ENCODE data around the gene BUD31. TPM values are rescaled to one million over a fixed set of nuclear protein-coding genes. Genes with fewer than 3 reads are reported as not detected.
A peak's percentile ranks its signal among the peaks of the same experiment; 100 is the strongest.

Gene BUD31
- total RNA-seq, 1 donor from 2014 or later: 108 TPM

GRCh38 chr7:99399597-99399996 is 9.2 kb upstream of the BUD31 start:
- Mint-ChIP-seq H3K4me3 (no peak overlapping the region), H3K9me3 (no peaks in the 10 kb centered on the region), H3K36me3 (ENCODE audit: low read depth) (peaks cover 20% of the 10 kb centered on the region), H3K27me3 (ENCODE audit: low read depth) (no peaks in the 10 kb centered on the region), H3K4me1 (peaks cover 4% of the 10 kb centered on the region), H3K27ac (ENCODE audit: unreplicated experiment) (no peak overlapping the region)
- no peak for DNase-seq (ENCODE audit: low read depth, low spot score)
- TF ChIP-seq CTCF (conservative IDR thresholded peaks at IDR 0.05): no peak

DNA sequence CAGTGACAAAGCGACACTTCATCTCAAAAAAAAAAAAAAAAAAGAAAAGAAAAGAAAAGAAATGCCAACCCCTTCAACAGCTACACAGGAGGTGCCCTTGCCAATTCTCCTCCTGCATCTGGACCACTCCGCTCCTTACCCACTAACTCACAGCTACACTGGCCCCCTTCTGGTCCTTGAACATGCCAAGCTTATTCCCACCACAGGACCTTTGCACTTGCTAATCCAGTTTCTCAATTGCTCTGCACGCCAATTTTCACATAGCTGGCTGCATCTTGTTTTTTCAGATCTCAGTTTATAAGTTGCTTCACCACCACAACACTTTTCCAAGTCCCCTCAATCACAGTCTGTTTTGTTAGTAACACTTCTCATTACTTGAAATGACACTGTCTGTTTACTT is 5.9 kb upstream of the BUD31 start:
- H3K9me3 Mint-ChIP-seq: no peaks in the 10 kb centered on the region
- no peak for DNase-seq (ENCODE audit: low read depth, low spot score)
- no peaks in the 10 kb centered on the region for H3K27me3 Mint-ChIP-seq (ENCODE audit: low read depth)
- H3K4me3 Mint-ChIP-seq: peak overlapping the region; percentile 5
- H3K36me3 Mint-ChIP-seq (ENCODE audit: low read depth): peaks cover 20% of the 10 kb centered on the region
- H3K27ac Mint-ChIP-seq (ENCODE audit: unreplicated experiment): no peak overlapping the region
- no peak for TF ChIP-seq CTCF (conservative IDR thresholded peaks at IDR 0.05)
- peaks cover 16% of the 10 kb centered on the region for H3K4me1 Mint-ChIP-seq

DNA sequence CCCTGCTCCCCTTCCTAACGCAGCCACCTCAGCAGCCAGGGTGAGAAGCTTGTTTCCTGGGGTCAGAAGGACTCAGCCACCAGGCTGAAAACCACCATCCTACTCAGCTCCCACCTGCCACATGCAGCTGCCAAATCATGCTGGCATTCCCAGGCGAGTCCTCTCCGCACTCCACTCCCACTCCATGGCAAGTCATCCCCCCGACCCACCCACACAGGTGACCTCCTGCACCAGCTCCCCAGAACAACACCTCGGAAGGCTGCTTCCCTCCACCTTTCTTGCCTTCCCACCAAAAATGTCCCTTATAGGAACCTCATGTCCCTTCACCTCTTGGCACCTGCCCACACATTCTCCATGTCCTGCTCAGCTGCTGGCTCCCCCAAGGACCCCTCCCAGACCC is 5.0 kb upstream of the BUD31 start:
- Mint-ChIP-seq H3K4me1 (peaks cover 17% of the 10 kb centered on the region), H3K4me3 (peak overlapping the region; percentile 73), H3K36me3 (ENCODE audit: low read depth) (peaks cover 18% of the 10 kb centered on the region), H3K27me3 (ENCODE audit: low read depth) (no peaks in the 10 kb centered on the region), H3K27ac (ENCODE audit: unreplicated experiment) (no peak overlapping the region), H3K9me3 (no peaks in the 10 kb centered on the region)
- no peak for DNase-seq (ENCODE audit: low read depth, low spot score)
- TF ChIP-seq CTCF (conservative IDR thresholded peaks at IDR 0.05): no peak

DNA sequence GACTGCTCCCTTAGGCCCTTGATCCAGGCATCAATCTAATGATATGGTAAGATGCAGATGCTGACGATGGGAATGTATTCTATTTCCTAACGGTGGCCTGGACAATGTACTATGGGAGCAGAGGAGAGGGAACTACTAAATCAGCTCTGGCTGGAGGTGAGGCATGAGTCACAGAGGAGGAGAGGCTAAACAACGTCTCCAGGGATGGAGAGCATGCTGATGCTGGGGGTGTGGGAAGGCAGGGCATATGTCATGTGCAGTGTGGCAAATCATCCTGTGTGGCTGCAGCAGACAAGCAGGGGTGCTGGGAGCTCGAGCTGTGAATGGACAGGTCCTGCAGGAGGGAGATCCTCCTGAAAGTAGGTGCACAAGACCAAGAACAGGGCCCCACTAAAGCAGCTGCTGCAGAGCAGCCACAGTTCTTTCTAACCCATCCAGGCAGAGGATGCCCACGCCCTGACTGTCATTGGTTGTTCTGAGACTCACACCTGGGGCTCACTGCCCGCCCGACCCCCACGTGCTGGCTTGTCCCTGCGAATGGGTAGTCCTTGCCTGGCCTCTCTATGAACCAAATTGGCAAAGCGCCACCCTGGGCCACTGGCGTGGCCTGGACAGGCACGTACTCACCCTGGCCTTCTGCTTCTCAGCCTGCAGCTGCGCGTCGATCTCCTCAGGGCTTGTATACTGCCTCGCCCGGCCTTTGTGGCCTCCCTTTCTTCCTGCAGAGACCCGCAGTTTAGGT is 4.4 kb upstream of the BUD31 start:
- H3K4me1 Mint-ChIP-seq: peaks cover 24% of the 10 kb centered on the region
- peak overlapping the region; percentile 91 for H3K27ac Mint-ChIP-seq (ENCODE audit: unreplicated experiment)
- H3K36me3 Mint-ChIP-seq (ENCODE audit: low read depth): peaks cover 16% of the 10 kb centered on the region
- H3K27me3 Mint-ChIP-seq (ENCODE audit: low read depth): no peaks in the 10 kb centered on the region
- peak overlapping the region; percentile 73 for H3K4me3 Mint-ChIP-seq
- TF ChIP-seq CTCF (conservative IDR thresholded peaks at IDR 0.05): no peak
- DNase-seq (ENCODE audit: low read depth, low spot score): no peak
- H3K9me3 Mint-ChIP-seq: no peaks in the 10 kb centered on the region

DNA sequence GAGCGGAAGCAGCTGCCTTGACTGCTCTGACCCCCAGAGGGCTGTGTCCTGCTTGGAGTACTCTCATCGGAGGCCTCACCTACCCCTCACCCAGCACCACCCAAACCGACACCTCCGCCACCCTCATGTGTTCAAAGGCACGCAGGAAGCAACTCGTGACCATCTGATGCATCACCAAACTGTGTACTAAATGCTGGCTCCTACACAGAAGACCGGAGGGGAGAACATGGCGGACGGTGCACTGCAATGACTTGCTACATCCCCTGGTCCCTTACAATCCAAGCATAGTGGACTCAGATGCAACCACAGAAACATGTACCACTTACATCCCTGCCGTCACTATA is 3.8 kb upstream of the BUD31 start:
- H3K4me1 Mint-ChIP-seq: peaks cover 27% of the 10 kb centered on the region
- TF ChIP-seq CTCF (conservative IDR thresholded peaks at IDR 0.05): no peak
- H3K36me3 Mint-ChIP-seq (ENCODE audit: low read depth): peaks cover 16% of the 10 kb centered on the region
- H3K4me3 Mint-ChIP-seq: peak overlapping the region; percentile 56
- H3K27ac Mint-ChIP-seq (ENCODE audit: unreplicated experiment): no peak overlapping the region
- no peaks in the 10 kb centered on the region for H3K9me3 Mint-ChIP-seq
- DNase-seq (ENCODE audit: low read depth, low spot score): no peak
- no peaks in the 10 kb centered on the region for H3K27me3 Mint-ChIP-seq (ENCODE audit: low read depth)
